KBM-7 (cell line): ENCODE data around the gene YKT6.
"Not testable (repeated sequence)": the region's sequence is repeated elsewhere in the genome, so short reads cannot be mapped to it uniquely, and the experiment has no call there.

Experiments used
- DNase-seq: peaks from one replicate; pipeline ENCODE4 v3.0.0-alpha.2; 2015
- in situ Hi-C: fragments of 300-500 bp; cut with MboI; formaldehyde crosslinking; loops from 2 replicates; pipeline ENCODE4 v1.14.3; 2020; ENCODE audit warnings: low sequenced_read_pairs, low pct_unique_long_range_greater_than_20kb, mixed read lengths

YKT6 gene

GRCh38 chr7:44189286-44189992 lies 11.3 kb upstream of the YKT6 start, which contains the start of gene GCK:
Gene GCK (minus strand): TSS chr7:44189439. CDS start chr7:44188953, 486 bp downstream.
- no peak for DNase-seq
- in situ Hi-C loops = no loop called here

GRCh38 chr7:44189993-44190872 lies 10.5 kb upstream of the YKT6 start:
- in situ Hi-C loops = no loop called here
- DNase-seq = no peak

GRCh38 chr7:44191171-44191570 lies 9.6 kb upstream of the YKT6 start:
- in situ Hi-C loops = no loop called here
- no peak for DNase-seq

- no peak for DNase-seq
- in situ Hi-C loops = no loop called here
These were observed 7.6 kb upstream of the YKT6 start for GRCh38 chr7:44193011-44193802.

GRCh38 chr7:44194069-44194468 lies 6.7 kb upstream of the YKT6 start:
- in situ Hi-C loops = no loop called here
- no peak for DNase-seq

GRCh38 chr7:44194562-44195145 lies 6.1 kb upstream of the YKT6 start:
- no peak for DNase-seq
- in situ Hi-C loops = no loop called here

- in situ Hi-C loops = no loop called here
These were observed 4.9 kb upstream of the YKT6 start for GRCh38 chr7:44195889-44196288.

GRCh38 chr7:44196450-44196872 lies 4.3 kb upstream of the YKT6 start:
- peak; percentile 62 for DNase-seq
- in situ Hi-C loops = no loop called here

More at GRCh38 chr7:44195889-44196288, 4.9 kb upstream of the YKT6 start:
- no peak for DNase-seq

- DNase-seq = no peak
- in situ Hi-C loops = no loop called here
These were observed 3.3 kb upstream of the YKT6 start for GRCh38 chr7:44197474-44197873.

- not testable (repeated sequence) for DNase-seq
These were observed 615 bp upstream of the YKT6 start for GRCh38 chr7:44200163-44200562.

GRCh38 chr7:44201813-44202212 lies 1.0 kb downstream of the YKT6 start:
- in situ Hi-C loops = no loop called here
- DNase-seq = no peak

More at GRCh38 chr7:44200163-44200562, 615 bp upstream of the YKT6 start:
- in situ Hi-C loops = not testable (repeated sequence)

GRCh38 chr7:44206008-44206407 lies 5.2 kb downstream of the YKT6 start:
- no peak for DNase-seq
- in situ Hi-C loops = no loop called here

GRCh38 chr7:44208085-44208484 lies 7.3 kb downstream of the YKT6 start:
- in situ Hi-C loops = no loop called here
- DNase-seq = no peak

GRCh38 chr7:44210107-44210506 lies 9.3 kb downstream of the YKT6 start:
- DNase-seq = no peak
- in situ Hi-C loops = no loop called here

- no peak for DNase-seq
- in situ Hi-C loops = no loop called here
These were observed 10.4 kb downstream of the YKT6 start for GRCh38 chr7:44211126-44211675.

- in situ Hi-C loops = no loop called here
- DNase-seq = no peak
These were observed 11.2 kb downstream of the YKT6 start for GRCh38 chr7:44212018-44212417.

GRCh38 chr7:44212581-44213184 lies 11.9 kb downstream of the YKT6 start:
- in situ Hi-C loops = no loop called here
- DNase-seq = no peak

- DNase-seq = no peak
- in situ Hi-C loops = no loop called here
These were observed 12.6 kb downstream of the YKT6 start for GRCh38 chr7:44213206-44213876.
